HEK293 (cell line): ENCODE measurements around the gene UBE2J2.

Experiments
- CTCF ChIA-PET: fragments of 350-600 bp; formaldehyde crosslinking; extraction: SDS; loops from one replicate; lab custom pipeline; 2021; ENCODE audit warnings: antibody characterized with exemption; lab: Yijun Ruan, JAX
- POLR2A ChIA-PET: fragments of 300-600 bp; formaldehyde crosslinking; extraction: SDS; loops from one replicate; lab custom pipeline; 2020; ENCODE audit warnings: antibody characterized with exemption, inconsistent platforms; lab: Yijun Ruan, JAX
- H3K27ac ChIP-seq: fragments of 200-500 bp; sonication (Bioruptor generic); 2 replicates; pipeline ENCODE4 v1.5.1; 2014; ENCODE audit warnings: low read depth, low read length, control low read depth, inconsistent platforms; ENCODE audit errors: extremely low read depth
- H3K36me3 ChIP-seq, 2 experiments: fragments of 200-500 bp in 1 of 2; sonication (Bioruptor generic) in 1 of 2; 1 replicate in 1 of 2; 2 replicates in 1 of 2; pipeline ENCODE4 v1.5.1; 2014 to 2017; ENCODE audit warnings: inconsistent platforms in 2 of 2, low read length in 2 of 2; ENCODE audit not compliant: control insufficient read depth in 2 of 2, insufficient read depth in 1 of 2
- H3K4me1 ChIP-seq: fragments of 200-500 bp; sonication (Bioruptor generic); 2 replicates; pipeline ENCODE4 v1.5.1; 2014; ENCODE audit warnings: mild to moderate bottlenecking, low read length, inconsistent platforms; ENCODE audit not compliant: control insufficient read depth, insufficient read depth
- H3K4me3 ChIP-seq: 2 replicates; pipeline ENCODE4 v1.5.1; 2011; ENCODE audit warnings: low read depth, mild to moderate bottlenecking, control low read depth, low read length, moderate library complexity
- H3K9me3 ChIP-seq: fragments of 200-500 bp; sonication (Bioruptor generic); 2 replicates; pipeline ENCODE4 v1.5.1; 2014; ENCODE audit warnings: low read depth, low read length, inconsistent platforms; ENCODE audit not compliant: control insufficient read depth, insufficient read depth
- GFI1B ChIP-seq: fragments of 450-650 bp; formaldehyde crosslinking; IDR thresholded peaks from 2 replicates; pipeline ENCODE4 v1.5.1; 2016; ENCODE audit warnings: missing biosample characterization, missing genetic modification characterization
- GLIS1 ChIP-seq: fragments of 450-650 bp; formaldehyde crosslinking; IDR thresholded peaks from 2 replicates; pipeline ENCODE4 v1.5.1; 2016; ENCODE audit warnings: missing biosample characterization, missing genetic modification characterization
- GLIS2 ChIP-seq: fragments of 450-650 bp; formaldehyde crosslinking; IDR thresholded peaks from 2 replicates; pipeline ENCODE4 v1.5.1; 2016; ENCODE audit warnings: missing biosample characterization, missing genetic modification characterization
- SP2 ChIP-seq: fragments of 450-650 bp; formaldehyde crosslinking; IDR thresholded peaks from 2 replicates; pipeline ENCODE4 v1.5.1; 2016; ENCODE audit warnings: missing biosample characterization, missing genetic modification characterization
- ZBTB7A ChIP-seq: fragments of 450-650 bp; formaldehyde crosslinking; IDR thresholded peaks from 2 replicates; pipeline ENCODE4 v1.5.1; 2016; ENCODE audit warnings: low read depth, missing biosample characterization, missing genetic modification characterization
- ZFHX2 ChIP-seq: fragments of 450-650 bp; formaldehyde crosslinking; conservative IDR thresholded peaks from 2 replicates; pipeline ENCODE4 v1.5.1; 2016; ENCODE audit warnings: missing biosample characterization, missing genetic modification characterization
- ZNF19 ChIP-seq: fragments of 450-650 bp; formaldehyde crosslinking; IDR thresholded peaks from 2 replicates; pipeline ENCODE4; 2016; ENCODE audit warnings: missing biosample characterization, missing genetic modification characterization, low read depth
- ZNF2 ChIP-seq: fragments of 450-650 bp; formaldehyde crosslinking; IDR thresholded peaks from 2 replicates; pipeline ENCODE4 v1.5.1; 2016; ENCODE audit warnings: missing biosample characterization, missing genetic modification characterization
- ZNF214 ChIP-seq: fragments of 450-650 bp; formaldehyde crosslinking; IDR thresholded peaks from 2 replicates; pipeline ENCODE4 v1.5.1; 2017; ENCODE audit warnings: missing biosample characterization, mild to moderate bottlenecking, missing genetic modification characterization, borderline replicate concordance
- ZNF544 ChIP-seq: fragments of 450-650 bp; formaldehyde crosslinking; IDR thresholded peaks from 2 replicates; pipeline ENCODE4 v1.5.0; 2017; ENCODE audit warnings: missing biosample characterization, missing genetic modification characterization
- ZNF626 ChIP-seq: fragments of 450-650 bp; sonication (Bioruptor Pico); formaldehyde crosslinking; IDR thresholded peaks from 2 replicates; pipeline ENCODE4 v1.5.1; 2018; ENCODE audit warnings: missing biosample characterization, missing genetic modification characterization, inconsistent platforms
- ZNF658 ChIP-seq: fragments of 450-650 bp; formaldehyde crosslinking; IDR thresholded peaks from 2 replicates; pipeline ENCODE4; 2016; ENCODE audit warnings: missing biosample characterization, missing genetic modification characterization
- TF ChIP-seq, protein P1 (sequence below): fragments of 450-650 bp; IDR thresholded peaks from 2 replicates; pipeline ENCODE4 v1.5.1; 2018; ENCODE audit warnings: missing biosample characterization, missing genetic modification characterization

Gene UBE2J2

GRCh38 chr1:1213345-1214265 is 60.0 kb downstream of the UBE2J2 start, which contains the start of gene TNFRSF4:
Gene TNFRSF4 (minus strand): TSS chr1:1214153. CDS start chr1:1214127, 26 bp downstream.
- Histone ChIP-seq H3K4me3 (no peak within 1 kb of the TSS), H3K4me1 (no peaks in the 10 kb centered on the region)
- CTCF ChIA-PET, result interaction anchor here (0.7 kb wide), 1 partner anchor 282 kb away, joined by 4 read pairs; no protein-coding TSS in a partner anchor
- POLR2A ChIA-PET, result no interaction called here
- TF ChIP-seq GFI1B (tag by site-specific recombination) (no peak), ZFHX2 (tag by site-specific recombination) (peak; percentile 35), ZBTB7A (0 out of 2 replicates have a peak, but pooled peaks have one; percentile 60)
- TF ChIP-seq, all 188 proteins: peak for 2
- Histone ChIP-seq H3K27ac (no peak within 1 kb of the TSS), H3K9me3 (no peaks in the 10 kb centered on the region), H3K36me3 (peaks cover 0 to 34% of the 10 kb centered on the region in 2 experiments; a peak in 1 of 3 replicates)

- CTCF ChIA-PET, result interaction anchor here (0.6 kb wide), 1 partner anchor 11 kb away, joined by 3 read pairs; no protein-coding TSS in a partner anchor
Measured at GRCh38 chr1:1212780-1213344, 60.8 kb downstream of the UBE2J2 start.

GRCh38 chr1:1211541-1212441 is 61.9 kb downstream of the UBE2J2 start:
- no peak overlapping the region for H3K4me3 ChIP-seq
- peaks cover 0 to 16% of the 10 kb centered on the region in 2 experiments; a peak in 1 of 3 replicates for H3K36me3 ChIP-seq
- no peaks in the 10 kb centered on the region for H3K9me3 ChIP-seq
- ChIA-PET CTCF (interaction anchor here (0.6 kb wide), 1 partner anchor 13 kb away, joined by 3 read pairs; no protein-coding TSS in a partner anchor), POLR2A (interaction anchor here (1.0 kb wide), 1 partner anchor 28 kb away, joined by 4 read pairs; no protein-coding TSS in a partner anchor)
- H3K4me1 ChIP-seq, result peaks cover 3% of the 10 kb centered on the region; the same call in 1 of the 2 replicates
- no peak overlapping the region for H3K27ac ChIP-seq
- no peak for TF ChIP-seq ZNF658 (tag by site-specific recombination)
- TF ChIP-seq ZNF214 (tag by site-specific recombination), result no peak
- no peak for TF ChIP-seq ZNF626 (tag by site-specific recombination)
- peak; percentile 59; the same call in 1 of the 2 replicates for TF ChIP-seq GLIS2 (tag by site-specific recombination)
- TF ChIP-seq, protein P1, sequence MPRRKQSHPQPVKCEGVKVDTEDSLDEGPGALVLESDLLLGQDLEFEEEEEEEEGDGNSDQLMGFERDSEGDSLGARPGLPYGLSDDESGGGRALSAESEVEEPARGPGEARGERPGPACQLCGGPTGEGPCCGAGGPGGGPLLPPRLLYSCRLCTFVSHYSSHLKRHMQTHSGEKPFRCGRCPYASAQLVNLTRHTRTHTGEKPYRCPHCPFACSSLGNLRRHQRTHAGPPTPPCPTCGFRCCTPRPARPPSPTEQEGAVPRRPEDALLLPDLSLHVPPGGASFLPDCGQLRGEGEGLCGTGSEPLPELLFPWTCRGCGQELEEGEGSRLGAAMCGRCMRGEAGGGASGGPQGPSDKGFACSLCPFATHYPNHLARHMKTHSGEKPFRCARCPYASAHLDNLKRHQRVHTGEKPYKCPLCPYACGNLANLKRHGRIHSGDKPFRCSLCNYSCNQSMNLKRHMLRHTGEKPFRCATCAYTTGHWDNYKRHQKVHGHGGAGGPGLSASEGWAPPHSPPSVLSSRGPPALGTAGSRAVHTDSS (tag by site-specific recombination), result no peak
- 0 out of 2 replicates have a peak, but pooled peaks have one; percentile 7 for TF ChIP-seq GLIS1
- no peak for TF ChIP-seq ZNF19 (tag by site-specific recombination)
- TF ChIP-seq ZNF2 (tag by site-specific recombination), result no peak

More at GRCh38 chr1:1212780-1213344, 60.8 kb downstream of the UBE2J2 start:
- Histone ChIP-seq H3K36me3 (peaks cover 0 to 27% of the 10 kb centered on the region in 2 experiments; a peak in 1 of 3 replicates), H3K9me3 (no peaks in the 10 kb centered on the region)
- POLR2A ChIA-PET, result interaction anchor here (1.0 kb wide), 1 partner anchor 26 kb away, joined by 4 read pairs; no protein-coding TSS in a partner anchor
- TF ChIP-seq ZNF544 (tag by site-specific recombination) (no peak), SP2 (tag by site-specific recombination) (peak; percentile 11; the same call in 1 of the 2 replicates)
- TF ChIP-seq, all 188 proteins: peak for 1
- H3K4me3 ChIP-seq, result no peak overlapping the region
- no peak overlapping the region for H3K27ac ChIP-seq
- H3K4me1 ChIP-seq, result peaks cover 3% of the 10 kb centered on the region; the same call in 1 of the 2 replicates
